Fibroblast of mammary gland (primary cell): Measurements from ENCODE around the gene FRMPD4.

Experiments used
- DNase-seq: peaks from one replicate; pipeline ENCODE4 v3.0.0-alpha.2; 2010; ENCODE audit warnings: low read depth
- H3K4me3 ChIP-seq: 2 replicates; pipeline ENCODE4 v1.5.1; 2011; ENCODE audit warnings: low read depth, mild to moderate bottlenecking, low read length, moderate library complexity; ENCODE audit not compliant: control insufficient read depth
- CTCF ChIP-seq: conservative IDR thresholded peaks from 2 replicates; pipeline ENCODE4 v1.5.1; 2011; ENCODE audit warnings: low read depth, low read length, inconsistent platforms; ENCODE audit not compliant: control insufficient read depth, insufficient read depth

FRMPD4 gene

DNA sequence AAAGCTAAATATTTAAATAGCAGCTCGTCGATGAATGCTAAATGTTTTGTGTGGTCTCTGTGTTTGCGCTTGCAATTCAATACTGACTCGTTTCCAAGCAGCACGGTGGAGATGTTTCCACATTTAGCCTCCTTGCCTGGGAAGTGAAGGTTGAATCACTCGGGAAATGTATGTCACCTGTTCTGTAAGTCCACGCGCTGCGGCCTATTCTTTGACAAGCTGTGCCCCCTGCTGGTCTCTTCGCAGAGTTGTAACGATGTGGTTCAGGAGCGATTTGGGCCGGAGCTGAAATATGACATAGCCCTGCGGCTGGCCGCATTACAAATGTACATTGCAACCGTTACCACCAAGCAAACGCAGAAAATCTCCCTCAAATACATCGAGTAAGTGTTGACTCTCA lies 563.4 kb downstream of the FRMPD4 start:
- DNase-seq = peak; percentile 71
- H3K4me3 ChIP-seq = no peak overlapping the region
- TF ChIP-seq CTCF = peak; percentile 57

GRCh38 chrX:12702509-12703091 lies 564.3 kb downstream of the FRMPD4 start:
- no peak overlapping the region for H3K4me3 ChIP-seq
- peak; percentile 3 for DNase-seq
- peak; percentile 38 for TF ChIP-seq CTCF

DNA sequence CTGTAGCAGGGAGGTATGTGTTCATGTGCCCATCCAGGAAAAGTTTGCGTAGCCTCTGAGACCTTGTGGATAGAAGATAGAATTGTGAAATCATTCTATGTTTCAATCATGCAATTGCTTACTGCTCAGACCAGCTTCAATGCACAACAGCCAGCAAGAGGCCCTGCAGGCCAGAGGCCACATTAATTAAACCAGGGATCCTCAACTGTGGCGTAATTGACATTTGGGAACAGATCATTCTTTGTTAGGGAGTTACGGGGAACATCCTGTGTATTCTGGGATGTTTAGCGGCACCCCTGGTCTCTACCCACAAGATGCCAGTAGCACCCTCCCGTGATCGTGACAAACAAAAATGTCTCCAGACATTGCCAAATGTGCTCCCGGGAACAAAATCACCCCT lies 566.4 kb downstream of the FRMPD4 start:
- no peak for DNase-seq
- no peak for TF ChIP-seq CTCF
- H3K4me3 ChIP-seq = no peak overlapping the region

GRCh38 chrX:12709047-12709446 lies 570.8 kb downstream of the FRMPD4 start:
- H3K4me3 ChIP-seq = no peak overlapping the region
- DNase-seq = no peak
- TF ChIP-seq CTCF = no peak

DNA sequence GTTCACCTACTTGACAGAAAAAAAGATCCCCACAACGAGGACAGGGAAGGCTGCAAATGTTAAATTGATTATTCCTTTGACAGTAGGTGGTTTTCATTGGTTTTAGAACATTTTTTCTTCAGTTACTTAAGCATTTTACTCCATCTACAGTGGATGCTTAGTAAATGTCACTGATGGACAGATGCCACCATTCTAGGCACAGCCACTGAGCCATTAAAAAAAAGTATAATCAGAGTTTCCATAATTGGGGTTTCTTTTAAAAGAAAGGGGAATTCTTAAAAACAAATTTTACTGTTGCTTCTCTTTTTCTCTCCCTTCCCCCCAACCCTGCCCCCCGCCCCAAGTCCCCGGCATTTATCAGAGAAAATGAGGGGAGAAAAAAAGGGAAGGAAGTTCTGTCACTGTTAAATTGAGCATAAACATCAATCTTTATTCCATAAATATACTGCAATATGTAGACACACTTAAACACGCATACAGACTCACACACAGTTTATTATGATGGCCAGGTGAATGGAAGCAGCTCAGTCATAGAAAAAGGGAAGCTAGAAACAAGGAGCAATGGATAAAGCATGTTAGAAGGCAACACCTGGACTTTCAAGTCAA lies 573.3 kb downstream of the FRMPD4 start:
- no peak for TF ChIP-seq CTCF
- no peak overlapping the region for H3K4me3 ChIP-seq
- no peak for DNase-seq

- no peak for TF ChIP-seq CTCF
These were observed 578.3 kb downstream of the FRMPD4 start for GRCh38 chrX:12716574-12716973.

More at GRCh38 chrX:12716574-12716973, 578.3 kb downstream of the FRMPD4 start:
- DNase-seq = no peak
- H3K4me3 ChIP-seq = no peak overlapping the region
